Left lung (tissue), 10 donors: ENCODE results near the gene CEP68. TPM values are rescaled to one million over a fixed set of nuclear protein-coding genes. Genes with fewer than 3 reads are reported as not detected.

Experiments
- ATAC-seq: fragments of 200-7000 bp; cut with Tn5 transposase; one replicate; pipeline ENCODE4 v1.9.1; 2020; ENCODE audit warnings: moderate library complexity
- DNase-seq, 4 donors: peaks; one replicate each; pipeline ENCODE4 v3.0.0-alpha.2; 2013 to 2020
- H3K27ac ChIP-seq, 2 donors: fragments of 200-600 bp; sonication (generic) in 1 of 2; one replicate each; pipeline versions ENCODE4 v1.5.0 to v1.8.0; 2020 to 2021
- H3K27me3 ChIP-seq, 2 donors: fragments of 200-600 bp; sonication (generic) in 1 of 2; one replicate each; pipeline versions ENCODE4 v1.5.0 to v1.8.0; 2020 to 2021
- H3K36me3 ChIP-seq, 2 donors: fragments of 200-600 bp; sonication (generic) in 1 of 2; one replicate each; pipeline versions ENCODE4 v1.5.0 to v1.8.0; 2020 to 2021
- H3K4me1 ChIP-seq, 2 donors: fragments of 200-600 bp; one replicate each; pipeline ENCODE4 v1.8.0; 2021
- H3K4me3 ChIP-seq, 2 donors: fragments of 200-600 bp; sonication (generic) in 1 of 2; one replicate each; pipeline versions ENCODE4 v1.5.0 to v1.8.0; 2020 to 2021; ENCODE audit warnings: mild to moderate bottlenecking in 1 of 2
- H3K9me3 ChIP-seq, 2 donors: fragments of 200-600 bp; sonication (generic) in 1 of 2; one replicate each; pipeline versions ENCODE4 v1.5.0 to v1.8.0; 2020 to 2021
- CTCF ChIP-seq, 2 donors: fragments of 200-600 bp; sonication (generic) in 1 of 2; IDR thresholded peaks; one replicate each; pipeline versions ENCODE4 v1.5.0 to v1.8.0; 2021; ENCODE audit warnings: antibody characterized with exemption in 2 of 2
- intact Hi-C, 2 donors: fragments of 100-400 bp; cut with DNase I; formaldehyde crosslinking; loops; one replicate each; pipeline versions ENCODE4 v1.11.2 to v1.14.2; 2022
- polyA plus RNA-seq, 6 donors: library from polyadenylated mRNA; unstranded; fragments of 120-200 nt; gene quantifications; one replicate each; pipeline ENCODE4 v1.2.1, GENCODE V29; 2013; ENCODE audit not compliant: insufficient read length in 6 of 6
- total RNA-seq, 2 donors: library from RNA; stranded (reverse); fragmentation: NEBNext Ultra II Directional; extraction: Animal tissue kit (Norgen Biotek cat#: 25700); gene quantifications; one replicate each; pipeline ENCODE4 v1.2.1, GENCODE V29; 2021
- donor health status: DM: no; HTN: yes; CAD: no.
- donor health status: DM: no; HTN: no; CAD: no.

CEP68 gene
- total and polyA plus RNA-seq, 8 donors: 7.9 to 32.4 (median 30.2) TPM

- intact Hi-C loops: loop anchor here in 1 of 2 donors (10.0 kb wide), 1 partner anchor 110 kb away; no protein-coding TSS in a partner anchor
- ATAC-seq: peak; percentile 87
- H3K4me1 ChIP-seq: peaks cover 28 to 73% of the 10 kb centered on the region in 2 donors
- no peaks in the 10 kb centered on the region for H3K27me3 ChIP-seq
- DNase-seq: peak in 2 of 4 donors; percentile 61 to 79
- peak; percentile 40 to 57 for TF ChIP-seq CTCF (IDR thresholded peaks at IDR 0.05)
- no peaks in the 10 kb centered on the region for H3K9me3 ChIP-seq
- H3K36me3 ChIP-seq: peaks cover 0 to 2% of the 10 kb centered on the region in 2 donors
- peak overlapping the region; percentile 69 to 87 for H3K27ac ChIP-seq
- H3K4me3 ChIP-seq: no peak overlapping the region
Observed at GRCh38 chr2:65064728-65065552, 8.7 kb downstream of the CEP68 start.

- peaks cover 0 to 32% of the 10 kb centered on the region in 2 donors for H3K36me3 ChIP-seq
- peak overlapping the region in 1 of 2 donors; percentile 72 for H3K27ac ChIP-seq
- H3K4me3 ChIP-seq: no peak overlapping the region
- no peaks in the 10 kb centered on the region for H3K27me3 ChIP-seq
- ATAC-seq (no peak), DNase-seq (no peak)
- intact Hi-C loops: loop anchor here in 1 of 2 donors (10.0 kb wide), 1 partner anchor 107 kb away; no protein-coding TSS in a partner anchor
- no peak for TF ChIP-seq CTCF (IDR thresholded peaks at IDR 0.05)
- no peaks in the 10 kb centered on the region for H3K9me3 ChIP-seq
- H3K4me1 ChIP-seq: peaks cover 28 to 81% of the 10 kb centered on the region in 2 donors
Observed at GRCh38 chr2:65067806-65068553, 11.8 kb downstream of the CEP68 start.

- H3K27ac ChIP-seq: peak overlapping the region in 1 of 2 donors; percentile 72
- no peaks in the 10 kb centered on the region for H3K9me3 ChIP-seq
- peaks cover 0 to 47% of the 10 kb centered on the region in 2 donors for H3K36me3 ChIP-seq
- no peaks in the 10 kb centered on the region for H3K27me3 ChIP-seq
- intact Hi-C loops: loop anchor here in 1 of 2 donors (10.0 kb wide), 1 partner anchor 105 kb away; no protein-coding TSS in a partner anchor
- peaks cover 19 to 66% of the 10 kb centered on the region in 2 donors for H3K4me1 ChIP-seq
- DNase-seq (no peak), ATAC-seq (no peak)
- TF ChIP-seq CTCF (IDR thresholded peaks at IDR 0.05): no peak
- H3K4me3 ChIP-seq: no peak overlapping the region
Observed at GRCh38 chr2:65069439-65069824, 13.2 kb downstream of the CEP68 start.

- peaks cover 13 to 61% of the 10 kb centered on the region in 2 donors for H3K4me1 ChIP-seq
- intact Hi-C loops: no loop called here
Observed at GRCh38 chr2:65070172-65070830, 14.1 kb downstream of the CEP68 start.

More at GRCh38 chr2:65070172-65070830, 14.1 kb downstream of the CEP68 start:
- Histone ChIP-seq H3K4me3 (no peak overlapping the region), H3K36me3 (peaks cover 0 to 51% of the 10 kb centered on the region in 2 donors), H3K27ac (peak overlapping the region; percentile 17 to 72), H3K27me3 (no peaks in the 10 kb centered on the region), H3K9me3 (no peaks in the 10 kb centered on the region)
- no peak for TF ChIP-seq CTCF (IDR thresholded peaks at IDR 0.05)
- ATAC-seq (no peak), DNase-seq (no peak)
